Neutrophil (primary cell): ENCODE measurements around the gene PPP2R5C.

Experiments
- H3K27ac ChIP-seq: fragments of 200-600 bp; sonication (generic); 2 replicates; pipeline ENCODE4 v1.5.1; 2016; ENCODE audit warnings: mild to moderate bottlenecking, moderate library complexity
- H3K27me3 ChIP-seq: fragments of 200-600 bp; sonication (generic); 2 replicates; pipeline ENCODE4 v1.6.0; 2016; ENCODE audit warnings: mild to moderate bottlenecking
- H3K36me3 ChIP-seq: fragments of 200-600 bp; sonication (generic); 2 replicates; pipeline ENCODE4 v1.5.1; 2017
- H3K4me1 ChIP-seq, 2 experiments: fragments of 200-600 bp in 1 of 2; sonication (generic) in 1 of 2; 1 replicate in 1 of 2; 2 replicates in 1 of 2; pipeline versions ENCODE4 v1.5.1 to v1.6.1; 2013 to 2016; ENCODE audit warnings: low read depth in 1 of 2, low read length in 1 of 2, mild to moderate bottlenecking in 1 of 2, moderate library complexity in 1 of 2; ENCODE audit not compliant: control insufficient read depth in 1 of 2, insufficient read depth in 1 of 2
- H3K4me3 ChIP-seq, 2 experiments: fragments of 200-600 bp in 1 of 2; sonication (generic) in 1 of 2; 1 replicate in 1 of 2; 2 replicates in 1 of 2; pipeline ENCODE4 v1.5.1; 2013 to 2016; ENCODE audit warnings: low read depth in 1 of 2, low read length in 1 of 2, mild to moderate bottlenecking in 1 of 2, moderate library complexity in 1 of 2
- H3K9me3 ChIP-seq: fragments of 200-600 bp; sonication (generic); 2 replicates; pipeline ENCODE4 v1.5.1; 2016
- TF ChIP-seq, protein P1 (sequence below): fragments of 200-600 bp; sonication (generic); IDR thresholded peaks from 2 replicates; pipeline ENCODE4 v1.5.1; 2016; ENCODE audit warnings: antibody characterized with exemption

PPP2R5C gene

GRCh38 chr14:101839236-101839635 lies 77.7 kb downstream of the PPP2R5C start:
- TF ChIP-seq, protein P1, sequence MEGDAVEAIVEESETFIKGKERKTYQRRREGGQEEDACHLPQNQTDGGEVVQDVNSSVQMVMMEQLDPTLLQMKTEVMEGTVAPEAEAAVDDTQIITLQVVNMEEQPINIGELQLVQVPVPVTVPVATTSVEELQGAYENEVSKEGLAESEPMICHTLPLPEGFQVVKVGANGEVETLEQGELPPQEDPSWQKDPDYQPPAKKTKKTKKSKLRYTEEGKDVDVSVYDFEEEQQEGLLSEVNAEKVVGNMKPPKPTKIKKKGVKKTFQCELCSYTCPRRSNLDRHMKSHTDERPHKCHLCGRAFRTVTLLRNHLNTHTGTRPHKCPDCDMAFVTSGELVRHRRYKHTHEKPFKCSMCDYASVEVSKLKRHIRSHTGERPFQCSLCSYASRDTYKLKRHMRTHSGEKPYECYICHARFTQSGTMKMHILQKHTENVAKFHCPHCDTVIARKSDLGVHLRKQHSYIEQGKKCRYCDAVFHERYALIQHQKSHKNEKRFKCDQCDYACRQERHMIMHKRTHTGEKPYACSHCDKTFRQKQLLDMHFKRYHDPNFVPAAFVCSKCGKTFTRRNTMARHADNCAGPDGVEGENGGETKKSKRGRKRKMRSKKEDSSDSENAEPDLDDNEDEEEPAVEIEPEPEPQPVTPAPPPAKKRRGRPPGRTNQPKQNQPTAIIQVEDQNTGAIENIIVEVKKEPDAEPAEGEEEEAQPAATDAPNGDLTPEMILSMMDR, result no peak

GRCh38 chr14:101839661-101840060 lies 78.2 kb downstream of the PPP2R5C start:
- no peaks in the 10 kb centered on the region for H3K9me3 ChIP-seq
- H3K4me1 ChIP-seq, result no peaks in the 10 kb centered on the region
- H3K4me3 ChIP-seq, result no peak overlapping the region
- no peaks in the 10 kb centered on the region for H3K27me3 ChIP-seq
- H3K27ac ChIP-seq, result peak overlapping the region; percentile 19
- peaks cover 26% of the 10 kb centered on the region for H3K36me3 ChIP-seq
- TF ChIP-seq, protein P1, result no peak

More at GRCh38 chr14:101839236-101839635, 77.7 kb downstream of the PPP2R5C start:
- Histone ChIP-seq H3K27ac (peak overlapping the region; percentile 19), H3K4me3 (no peak overlapping the region), H3K9me3 (no peaks in the 10 kb centered on the region), H3K36me3 (peaks cover 29% of the 10 kb centered on the region), H3K4me1 (no peaks in the 10 kb centered on the region), H3K27me3 (no peaks in the 10 kb centered on the region)

DNA sequence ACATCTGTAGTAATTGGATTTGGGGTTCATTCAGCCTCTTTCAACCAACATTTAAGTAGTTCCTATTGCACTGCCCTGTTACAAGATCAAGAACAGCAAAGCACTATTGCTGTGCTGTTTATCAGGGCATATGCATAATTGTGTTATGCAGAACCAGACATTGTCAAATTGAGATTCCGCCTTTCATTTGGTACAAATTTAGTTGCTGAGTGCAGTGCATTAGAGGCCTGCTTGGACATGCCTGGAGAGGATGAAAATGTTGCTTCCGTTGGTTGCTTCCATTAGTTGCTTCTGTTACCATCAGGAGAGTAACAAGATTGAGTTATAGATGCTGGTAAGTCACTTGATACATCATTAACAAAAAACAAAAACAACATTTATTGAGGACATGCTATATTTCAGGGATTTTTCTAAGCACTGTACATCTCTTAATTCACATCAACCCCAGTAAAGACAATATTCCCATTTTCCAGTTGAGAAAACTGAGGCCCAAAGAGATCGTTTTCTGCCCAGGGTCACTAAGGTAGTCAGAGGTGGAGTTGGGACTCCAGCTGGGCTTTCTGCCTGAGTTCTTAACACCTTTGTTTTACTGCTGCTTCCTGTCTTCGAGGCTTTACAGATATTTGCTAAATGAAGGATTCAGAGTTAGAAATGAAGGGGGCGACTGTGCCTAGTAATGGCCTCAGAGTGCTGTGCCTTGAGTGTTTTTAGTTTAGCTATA lies 79.3 kb downstream of the PPP2R5C start:
- Histone ChIP-seq H3K4me3 (no peak overlapping the region), H3K9me3 (no peaks in the 10 kb centered on the region), H3K27me3 (no peaks in the 10 kb centered on the region), H3K36me3 (peaks cover 20% of the 10 kb centered on the region), H3K27ac (no peak overlapping the region), H3K4me1 (no peaks in the 10 kb centered on the region)
- TF ChIP-seq, protein P1, result no peak

- Histone ChIP-seq H3K27me3 (no peaks in the 10 kb centered on the region), H3K9me3 (no peaks in the 10 kb centered on the region), H3K4me1 (peaks cover 0 to 2% of the 10 kb centered on the region in 2 experiments), H3K4me3 (no peak overlapping the region), H3K36me3 (peaks cover 16% of the 10 kb centered on the region), H3K27ac (no peak overlapping the region)
- TF ChIP-seq, protein P1, result no peak
Measured at GRCh38 chr14:101843038-101843437, 81.5 kb downstream of the PPP2R5C start.

- Histone ChIP-seq H3K4me3 (no peak overlapping the region), H3K27me3 (no peaks in the 10 kb centered on the region), H3K27ac (no peak overlapping the region), H3K4me1 (peaks cover 0 to 2% of the 10 kb centered on the region in 2 experiments), H3K9me3 (no peaks in the 10 kb centered on the region), H3K36me3 (peaks cover 16% of the 10 kb centered on the region)
- TF ChIP-seq, protein P1, result no peak
Measured at GRCh38 chr14:101843665-101844064, 82.2 kb downstream of the PPP2R5C start.
